Peyer's patch (tissue), 4 donors: Measurements from ENCODE around the gene TBL1X. TPM values are rescaled to one million over a fixed set of nuclear protein-coding genes. Genes with fewer than 3 reads are reported as not detected.
"Not testable (repeated sequence)": the region's sequence is repeated elsewhere in the genome, so short reads cannot be mapped to it uniquely, and the experiment has no call there.

Experiments used
- DNase-seq, 3 donors: peaks; one replicate each; pipeline ENCODE4 v3.0.0-alpha.2; 2017 to 2019
- H3K27ac ChIP-seq, 4 donors: fragments of 200-600 bp; sonication (generic); one replicate each; pipeline ENCODE4 v1.5.1; 2016 to 2019
- H3K27me3 ChIP-seq, 2 donors: fragments of 200-600 bp; sonication (generic); one replicate each; pipeline ENCODE4 v1.5.1; 2019
- H3K36me3 ChIP-seq, 3 donors: fragments of 200-600 bp; sonication (generic); one replicate each; pipeline ENCODE4 v1.5.1; 2016 to 2019
- H3K4me1 ChIP-seq, 4 donors: fragments of 200-600 bp; sonication (generic); one replicate each; pipeline ENCODE4 v1.5.1; 2016 to 2019
- H3K4me3 ChIP-seq, 4 donors: fragments of 200-600 bp; sonication (generic); 1 replicate in 3 of 4; 2 replicates in 1 of 4; pipeline ENCODE4 v1.5.1; 2016 to 2019; ENCODE audit warnings: mild to moderate bottlenecking in 1 of 4
- H3K9me3 ChIP-seq, 4 donors: fragments of 200-600 bp; sonication (generic); one replicate each; pipeline ENCODE4 v1.5.1; 2016 to 2019; ENCODE audit warnings: mild to moderate bottlenecking in 1 of 4
- CTCF ChIP-seq, 6 experiments: fragments of 450-650 bp in 4 of 6; fragments of 200-600 bp in 2 of 6; sonication (generic) in 1 of 6; IDR thresholded peaks; one replicate each; pipeline ENCODE4 v1.5.1; 2017 to 2019; ENCODE audit warnings: antibody characterized with exemption in 6 of 6, mild to moderate bottlenecking in 3 of 6, moderate library complexity in 1 of 6
- POLR2A ChIP-seq, 2 donors: fragments of 450-650 bp; IDR thresholded peaks; one replicate each; pipeline ENCODE4 v1.5.1; 2017; ENCODE audit warnings: antibody characterized with exemption in 2 of 2, mild to moderate bottlenecking in 2 of 2, moderate library complexity in 2 of 2
- total RNA-seq, 4 donors: library from RNA; depleted of rRNA; stranded (reverse); fragments of >200 nt; gene quantifications; one replicate each; pipeline ENCODE4 v1.1.0, GENCODE V29; 2016

The TBL1X gene
- total RNA-seq, 4 donors from 2014 or later = 3.9 to 29.7 (median 5.0) TPM

GRCh38 chrX:9430346-9430921 is 34.4 kb upstream of the TBL1X start:
- Histone ChIP-seq H3K27ac (no peak overlapping the region), H3K4me3 (no peak overlapping the region), H3K9me3 (no peaks in the 10 kb centered on the region), H3K36me3 (no peaks in the 10 kb centered on the region), H3K4me1 (no peaks in the 10 kb centered on the region), H3K27me3 (no peaks in the 10 kb centered on the region)
- DNase-seq = no peak
- TF ChIP-seq CTCF (IDR thresholded peaks at IDR 0.05) (no peak), POLR2A (IDR thresholded peaks at IDR 0.05) (no peak)

- no peak for TF ChIP-seq POLR2A (IDR thresholded peaks at IDR 0.05)
- TF ChIP-seq CTCF (IDR thresholded peaks at IDR 0.05) = no peak
- DNase-seq = no peak
- no peaks in the 10 kb centered on the region for H3K27me3 ChIP-seq
- no peak overlapping the region for H3K4me3 ChIP-seq
- no peaks in the 10 kb centered on the region for H3K9me3 ChIP-seq
- H3K36me3 ChIP-seq = no peaks in the 10 kb centered on the region
- H3K27ac ChIP-seq = no peak overlapping the region
- no peaks in the 10 kb centered on the region for H3K4me1 ChIP-seq
These were observed 33.6 kb upstream of the TBL1X start for GRCh38 chrX:9431281-9431680.

- Histone ChIP-seq H3K4me1 (no peaks in the 10 kb centered on the region), H3K27me3 (no peaks in the 10 kb centered on the region), H3K36me3 (no peaks in the 10 kb centered on the region), H3K9me3 (no peaks in the 10 kb centered on the region), H3K27ac (no peak overlapping the region), H3K4me3 (no peak overlapping the region)
- no peak for DNase-seq
- TF ChIP-seq POLR2A (IDR thresholded peaks at IDR 0.05) (no peak), CTCF (IDR thresholded peaks at IDR 0.05) (no peak)
These were observed 31.3 kb upstream of the TBL1X start for GRCh38 chrX:9433596-9433995.

GRCh38 chrX:9434051-9434550 is 30.8 kb upstream of the TBL1X start:
- Histone ChIP-seq H3K9me3 (no peaks in the 10 kb centered on the region), H3K27me3 (no peaks in the 10 kb centered on the region), H3K4me3 (no peak overlapping the region), H3K4me1 (no peaks in the 10 kb centered on the region), H3K36me3 (no peaks in the 10 kb centered on the region), H3K27ac (no peak overlapping the region)
- DNase-seq = no peak
- no peak for TF ChIP-seq CTCF (IDR thresholded peaks at IDR 0.05)
- TF ChIP-seq POLR2A (IDR thresholded peaks at IDR 0.05) = no peak

- H3K36me3 ChIP-seq, H3K4me3 ChIP-seq, H3K4me1 ChIP-seq, H3K27ac ChIP-seq, H3K9me3 ChIP-seq, H3K27me3 ChIP-seq, DNase-seq: not testable (repeated sequence)
These were observed 29.8 kb upstream of the TBL1X start for GRCh38 chrX:9435086-9435485.

- H3K9me3 ChIP-seq = no peaks in the 10 kb centered on the region
- H3K36me3 ChIP-seq = no peaks in the 10 kb centered on the region
- TF ChIP-seq CTCF (IDR thresholded peaks at IDR 0.05) (no peak), POLR2A (IDR thresholded peaks at IDR 0.05) (no peak)
- DNase-seq = no peak
- H3K27me3 ChIP-seq = no peaks in the 10 kb centered on the region
- no peak overlapping the region for H3K27ac ChIP-seq
- no peak overlapping the region for H3K4me3 ChIP-seq
- no peaks in the 10 kb centered on the region for H3K4me1 ChIP-seq
These were observed 28.0 kb upstream of the TBL1X start for GRCh38 chrX:9436812-9437211.
